IPS-18c (cell line): ENCODE results near the gene CCDC182.

ENCODE experiments used
- H3K4me3 ChIP-seq: 2 replicates; pipeline ENCODE4 v1.7.0; 2013; ENCODE audit warnings: low read depth, mild to moderate bottlenecking, low read length, moderate library complexity; ENCODE audit not compliant: insufficient read depth
- H3K9me3 ChIP-seq: one replicate; pipeline ENCODE4 v1.6.1; 2013; ENCODE audit warnings: mild to moderate bottlenecking, low read length, moderate library complexity; ENCODE audit not compliant: control insufficient read depth, insufficient read depth

The CCDC182 gene

DNA sequence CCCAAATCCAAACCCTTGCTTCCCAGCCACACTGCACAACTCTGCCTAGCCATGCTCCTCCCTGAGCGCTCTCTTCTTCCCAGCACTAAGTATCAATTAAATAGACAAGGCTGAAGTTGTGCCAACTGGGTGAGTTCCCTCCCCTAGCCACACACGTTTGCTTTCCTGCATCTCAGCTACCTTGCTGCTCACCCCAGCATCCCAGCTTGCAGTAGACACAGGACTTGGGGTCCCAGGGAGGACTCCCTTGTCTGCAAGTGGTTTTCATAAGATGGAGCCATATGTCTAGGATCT lies 4.9 kb downstream of the CCDC182 start:
- H3K4me3 ChIP-seq = no peak overlapping the region
- no peaks in the 10 kb centered on the region for H3K9me3 ChIP-seq

DNA sequence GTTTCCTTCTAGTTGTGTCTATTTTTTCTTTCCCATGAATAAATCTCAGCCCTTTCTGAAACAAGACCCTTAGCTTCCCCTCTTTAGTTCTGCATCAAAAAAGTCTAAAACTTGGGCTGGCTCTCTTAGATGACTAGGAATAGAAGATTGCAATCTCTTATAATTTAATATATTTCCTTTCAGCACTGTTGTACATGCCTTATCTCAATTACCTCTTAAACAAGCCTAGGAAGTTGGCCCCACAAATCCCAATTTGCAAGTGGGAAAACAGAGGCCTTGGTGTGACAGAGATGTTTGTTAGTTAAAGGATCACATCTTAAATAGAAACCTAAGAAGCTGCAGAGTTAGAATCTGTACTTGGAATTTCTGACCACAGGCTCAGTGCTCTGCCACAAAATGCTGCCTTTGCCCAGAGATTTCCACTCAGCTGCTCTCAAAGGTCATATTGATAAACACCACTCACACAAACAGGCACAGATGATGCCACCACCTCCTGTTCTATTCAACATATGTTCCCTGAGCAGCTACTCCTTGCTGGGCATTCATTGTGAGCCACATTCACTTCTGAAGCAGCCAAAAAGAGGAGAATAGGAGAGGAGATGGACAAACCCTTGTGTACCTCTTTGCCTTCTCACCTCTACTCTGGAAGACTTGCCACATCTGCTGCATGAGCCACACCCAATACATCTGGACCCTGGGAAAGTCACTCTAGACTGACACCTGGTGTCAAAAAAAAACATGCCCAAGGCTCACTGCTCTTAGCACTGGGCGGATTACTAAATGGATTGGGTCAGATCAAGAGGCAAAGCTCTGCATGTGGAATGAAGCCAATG lies 5.5 kb downstream of the CCDC182 start:
- H3K4me3 ChIP-seq = no peak overlapping the region
- no peaks in the 10 kb centered on the region for H3K9me3 ChIP-seq

DNA sequence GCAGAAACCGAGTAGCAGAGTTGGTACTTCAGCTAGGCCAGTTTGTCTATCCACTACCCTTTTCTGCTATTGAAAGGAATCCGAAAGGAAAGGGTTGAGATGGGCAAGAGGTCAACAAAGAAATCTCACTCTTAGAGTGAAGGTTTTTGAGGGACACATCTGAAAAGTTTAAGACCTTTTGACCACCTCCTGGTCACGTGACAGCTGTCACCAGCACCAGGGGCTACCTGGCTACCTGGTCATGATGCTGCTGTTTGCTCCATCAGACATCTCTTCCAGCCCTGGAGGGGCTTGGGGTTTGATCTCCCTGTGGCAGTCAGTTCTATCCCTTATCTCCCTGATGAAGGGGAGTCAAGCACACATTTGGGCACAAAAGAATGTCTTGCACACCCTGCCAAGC lies 7.6 kb downstream of the CCDC182 start:
- no peaks in the 10 kb centered on the region for H3K9me3 ChIP-seq
- no peak overlapping the region for H3K4me3 ChIP-seq

DNA sequence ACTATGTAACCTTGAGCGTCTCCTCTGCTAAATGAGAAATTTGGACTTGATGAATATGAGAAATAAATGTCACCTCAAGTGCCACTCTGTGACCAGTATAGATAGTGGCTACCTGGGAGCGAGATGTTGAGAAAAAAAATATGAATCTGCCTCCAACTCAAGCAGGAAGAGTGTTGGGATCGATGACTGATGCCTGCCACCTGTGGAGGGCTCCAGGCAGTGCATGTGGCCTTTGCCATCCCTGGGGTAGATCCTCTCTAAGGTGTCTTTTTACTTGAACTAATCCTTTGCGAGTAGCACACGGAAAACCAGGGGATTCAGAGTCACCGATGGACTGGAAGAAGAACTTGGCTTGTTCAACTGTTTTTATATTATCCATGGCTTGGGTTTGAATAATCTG lies 9.4 kb downstream of the CCDC182 start:
- no peak overlapping the region for H3K4me3 ChIP-seq

DNA sequence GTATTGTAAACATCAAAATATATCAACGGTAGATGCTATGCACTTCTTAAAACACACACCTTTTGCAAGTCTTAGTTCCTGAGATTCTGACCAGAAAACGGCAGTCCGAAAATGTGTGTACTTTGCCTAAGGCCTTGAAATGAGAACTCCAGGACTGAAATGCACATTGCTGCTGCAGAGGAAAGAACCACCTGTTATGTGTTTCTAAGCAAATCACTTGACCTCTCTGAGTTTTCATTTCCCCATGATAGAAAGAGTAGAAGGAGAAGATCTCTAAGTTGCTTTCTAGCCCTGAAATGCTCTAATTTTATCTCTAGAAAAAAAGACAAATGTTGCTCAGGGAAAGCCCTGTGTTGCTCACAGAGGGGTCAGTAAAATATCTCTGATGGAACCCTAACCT lies 9.9 kb downstream of the CCDC182 start:
- Histone ChIP-seq H3K4me3 (no peak overlapping the region), H3K9me3 (no peaks in the 10 kb centered on the region)

More for the DNA sequence above, 9.4 kb downstream of the CCDC182 start:
- no peaks in the 10 kb centered on the region for H3K9me3 ChIP-seq

DNA sequence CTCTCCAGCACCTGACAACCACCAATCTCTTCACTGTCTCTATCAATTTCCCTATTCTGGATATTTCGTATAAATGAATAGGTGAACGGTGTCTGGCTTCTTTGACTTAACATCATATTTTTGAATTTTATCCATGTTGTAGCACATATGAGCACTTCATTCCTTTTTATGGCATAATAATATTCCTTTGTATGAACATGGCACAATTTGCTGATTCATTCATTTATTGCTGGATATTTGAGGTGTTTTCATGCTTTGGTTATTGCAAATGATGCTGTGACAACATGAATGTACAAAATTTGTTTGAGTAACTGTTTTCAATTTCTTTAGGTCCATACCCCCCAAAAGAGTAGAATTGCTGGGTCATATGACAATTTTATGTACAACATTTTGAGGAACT lies 12.0 kb downstream of the CCDC182 start:
- H3K4me3 ChIP-seq = no peak overlapping the region
- H3K9me3 ChIP-seq = no peaks in the 10 kb centered on the region

DNA sequence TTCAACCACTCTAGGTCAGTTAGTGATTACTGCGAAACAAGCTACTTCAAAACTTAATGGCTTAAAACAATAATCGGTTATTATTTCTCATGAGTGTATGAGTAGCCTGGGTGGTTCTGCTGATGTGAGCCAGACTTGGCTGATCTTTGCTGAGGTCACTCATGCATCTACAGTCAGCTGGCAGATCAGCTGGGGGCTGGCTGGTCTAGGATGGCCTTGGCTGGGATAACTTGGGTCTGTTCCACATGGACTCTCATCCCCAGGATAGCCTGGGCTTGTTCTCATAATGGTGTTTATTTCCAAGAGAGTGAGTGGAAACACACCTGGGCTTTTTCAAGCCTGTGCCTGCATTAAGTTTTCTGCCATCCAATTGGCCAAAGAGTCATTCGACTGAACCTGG lies 13.0 kb downstream of the CCDC182 start:
- Histone ChIP-seq H3K9me3 (no peaks in the 10 kb centered on the region), H3K4me3 (no peak overlapping the region)

DNA sequence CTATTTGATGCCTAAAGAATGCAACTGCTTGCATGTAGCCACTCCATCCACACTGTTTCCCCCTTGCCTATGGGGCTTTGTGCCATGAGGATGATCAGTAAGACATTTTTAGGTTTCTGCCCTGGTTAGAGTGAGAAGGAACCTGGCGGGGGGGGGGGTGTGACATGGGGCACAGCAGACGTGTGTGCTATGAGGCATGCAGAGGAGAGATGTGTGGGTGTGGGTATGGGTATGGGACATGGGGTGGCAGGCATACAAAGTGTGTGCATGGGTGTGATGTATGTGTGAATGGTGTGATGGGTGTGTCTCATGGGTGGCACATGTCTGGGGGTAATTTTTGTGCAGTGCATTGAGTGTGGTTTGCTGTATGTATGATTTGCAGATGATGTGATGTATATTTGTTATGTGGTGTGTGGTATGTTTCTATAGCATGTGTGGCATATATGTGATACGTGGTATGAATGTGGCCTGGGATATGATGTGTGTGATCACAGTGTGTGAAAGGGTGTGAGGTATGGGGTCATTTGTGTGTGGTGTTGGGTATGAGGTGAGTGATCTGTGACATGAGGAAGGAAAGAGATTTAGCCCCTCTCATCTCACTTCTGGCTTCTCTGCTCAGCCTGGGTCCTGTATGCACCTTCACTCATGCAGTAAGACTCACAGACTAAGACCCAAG lies 14.9 kb downstream of the CCDC182 start:
- no peaks in the 10 kb centered on the region for H3K9me3 ChIP-seq
- no peak overlapping the region for H3K4me3 ChIP-seq

DNA sequence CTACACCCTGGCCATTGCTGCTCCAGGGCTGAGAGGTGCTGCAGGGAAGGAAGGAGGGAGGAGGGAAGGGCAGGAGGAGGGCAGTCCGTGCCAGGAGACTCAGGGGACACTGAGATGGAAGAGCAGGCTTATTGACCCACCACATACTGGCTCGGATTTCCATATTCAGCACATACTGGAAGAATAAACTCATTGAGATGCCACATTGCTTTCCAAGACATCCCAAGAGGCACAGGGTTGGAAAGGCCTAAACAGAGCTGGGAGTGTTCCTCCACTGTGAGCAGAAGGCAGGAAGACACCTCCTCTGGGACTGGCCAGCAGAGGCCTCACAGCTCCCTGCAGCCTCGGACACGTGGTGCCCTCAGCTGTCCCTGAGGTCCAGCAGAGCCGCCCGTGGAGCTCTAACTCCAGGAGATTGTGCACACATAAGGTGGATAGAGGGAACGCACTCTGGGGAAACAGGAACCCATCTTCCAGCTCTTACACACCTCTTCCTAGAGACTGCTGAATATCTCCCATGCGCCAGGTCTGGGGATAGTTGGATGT lies 17.4 kb downstream of the CCDC182 start:
- H3K4me3 ChIP-seq = no peak overlapping the region
- no peaks in the 10 kb centered on the region for H3K9me3 ChIP-seq

DNA sequence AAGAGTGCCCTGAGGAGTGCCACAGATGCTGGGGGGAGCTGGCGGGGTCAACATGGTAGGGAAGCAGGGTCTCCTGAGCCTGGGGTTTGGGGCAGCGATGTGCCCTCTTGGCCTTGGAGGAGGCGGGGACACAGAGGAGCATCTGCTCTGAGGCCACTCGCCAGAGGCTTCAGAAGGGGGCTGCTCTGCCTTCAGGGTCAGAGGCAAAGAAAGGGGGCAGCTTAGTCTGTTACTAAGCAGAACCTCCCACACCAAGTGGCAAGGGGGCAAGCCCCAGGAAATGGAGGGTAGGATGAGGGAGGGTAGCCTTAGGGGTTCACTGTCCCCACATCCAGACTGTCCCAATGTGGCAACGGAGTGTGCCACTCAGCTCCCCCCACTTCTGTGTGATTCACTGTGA lies 18.3 kb downstream of the CCDC182 start:
- Histone ChIP-seq H3K4me3 (no peak overlapping the region), H3K9me3 (no peaks in the 10 kb centered on the region)

DNA sequence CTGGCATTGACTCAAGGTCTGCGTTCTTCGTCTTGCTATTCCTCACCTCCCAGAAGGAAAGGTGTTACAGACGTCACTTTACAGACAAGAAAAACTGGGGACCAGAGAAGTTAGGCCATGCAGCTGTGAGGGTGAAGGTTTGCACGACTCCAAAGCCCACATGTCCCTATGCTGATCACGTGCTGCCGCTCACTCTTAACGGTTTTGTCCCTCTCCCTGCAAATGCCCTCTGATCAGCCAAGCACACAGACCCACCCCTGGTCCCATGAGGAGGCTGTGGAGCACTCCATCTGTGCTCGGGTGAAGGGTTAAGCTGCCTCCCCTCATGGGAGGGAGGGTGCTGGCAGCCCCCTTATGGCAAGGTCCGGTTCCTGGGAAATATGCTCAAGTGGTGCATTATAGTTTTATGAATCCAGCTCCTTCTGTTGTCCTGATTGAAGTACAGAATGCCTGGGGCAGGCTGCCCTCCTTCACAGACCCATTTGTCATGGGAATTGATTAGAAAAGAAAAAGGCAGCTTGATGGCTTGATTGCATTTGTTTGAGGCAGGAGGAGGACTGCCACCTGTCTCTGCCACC lies 18.8 kb downstream of the CCDC182 start:
- Histone ChIP-seq H3K4me3 (no peak overlapping the region), H3K9me3 (no peaks in the 10 kb centered on the region)

DNA sequence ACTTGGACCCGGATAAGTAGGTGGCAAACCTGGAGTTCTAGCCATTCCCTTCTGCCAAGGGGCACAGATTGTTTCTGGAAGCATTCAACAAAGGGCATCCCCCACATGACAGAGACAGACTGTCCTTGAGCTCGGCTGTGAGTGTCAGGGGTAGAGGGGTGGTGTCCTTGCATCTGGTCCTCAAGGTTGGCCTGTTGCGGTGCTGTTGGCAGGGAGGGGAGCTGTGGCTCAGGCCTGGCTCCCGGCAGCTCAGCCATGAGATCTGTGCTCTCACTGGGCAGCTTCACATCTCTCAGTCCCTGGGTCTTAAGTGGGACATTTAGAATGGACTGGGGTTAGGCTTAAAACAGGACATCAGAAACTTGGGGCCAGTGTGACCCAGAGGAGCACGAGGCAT lies 20.4 kb downstream of the CCDC182 start:
- Histone ChIP-seq H3K9me3 (no peaks in the 10 kb centered on the region), H3K4me3 (no peak overlapping the region)

DNA sequence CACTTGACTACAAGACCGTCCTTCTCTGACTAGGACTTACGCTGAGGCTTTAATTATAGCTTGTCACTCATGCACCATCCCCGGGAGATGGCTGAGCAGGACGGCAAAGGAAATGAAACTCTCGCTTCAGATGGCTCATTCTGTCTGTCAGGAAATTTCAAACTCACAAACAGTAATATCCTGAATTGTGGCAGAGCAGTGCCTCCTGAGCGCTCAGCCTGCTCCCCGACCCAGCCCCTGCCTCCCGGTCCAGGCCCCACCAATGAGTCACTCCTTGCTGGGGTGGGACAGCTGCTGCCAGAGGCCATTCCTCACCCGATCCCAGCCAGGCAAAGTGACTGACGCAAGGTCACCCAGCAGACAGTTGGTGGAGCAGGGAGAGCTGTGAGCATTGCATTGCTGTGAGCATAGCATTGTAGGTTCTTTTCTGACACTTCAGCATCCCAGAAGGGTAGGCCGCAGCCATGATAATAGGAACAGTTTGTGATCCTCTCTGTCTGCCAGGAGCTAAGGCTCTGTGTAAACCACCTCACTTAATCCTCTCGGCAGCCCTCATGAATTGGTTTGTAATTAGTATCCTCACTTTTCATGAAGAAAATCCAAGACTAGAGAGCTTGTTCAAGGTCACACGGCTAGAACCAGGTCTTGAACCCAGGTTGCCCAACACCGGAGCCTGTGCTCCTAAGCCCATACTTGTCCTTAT lies 20.9 kb downstream of the CCDC182 start:
- no peak overlapping the region for H3K4me3 ChIP-seq
- H3K9me3 ChIP-seq = no peaks in the 10 kb centered on the region

DNA sequence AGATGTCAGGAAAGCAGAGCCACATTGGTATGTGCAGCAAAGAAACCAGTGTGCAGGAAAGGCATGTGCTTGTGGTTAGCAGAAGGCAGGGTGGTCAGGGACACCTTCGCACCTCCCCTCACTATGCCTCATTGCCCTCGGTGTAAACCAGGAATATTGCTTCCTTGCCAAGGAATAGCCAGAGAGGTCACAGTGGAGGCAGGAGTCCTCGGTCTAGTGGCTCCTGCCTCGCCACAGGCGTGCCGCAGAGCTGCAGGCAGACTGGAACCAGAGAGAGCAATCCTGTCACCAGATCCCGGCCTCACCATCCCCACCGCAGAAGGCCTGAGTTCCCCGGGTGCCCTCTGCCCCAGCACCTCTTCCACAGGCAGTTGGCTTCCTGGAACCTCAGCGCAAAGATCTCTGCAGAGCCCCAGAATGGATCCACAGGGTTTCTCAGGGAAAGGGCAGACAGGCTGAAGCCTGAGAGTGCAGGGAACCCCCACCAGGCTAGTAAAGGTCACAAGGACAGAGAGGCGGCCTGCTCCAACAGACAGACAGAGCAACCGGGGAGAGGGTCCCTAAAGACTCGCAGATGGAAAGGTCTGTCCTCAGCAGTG lies 21.6 kb downstream of the CCDC182 start:
- Histone ChIP-seq H3K4me3 (no peak overlapping the region), H3K9me3 (no peaks in the 10 kb centered on the region)

DNA sequence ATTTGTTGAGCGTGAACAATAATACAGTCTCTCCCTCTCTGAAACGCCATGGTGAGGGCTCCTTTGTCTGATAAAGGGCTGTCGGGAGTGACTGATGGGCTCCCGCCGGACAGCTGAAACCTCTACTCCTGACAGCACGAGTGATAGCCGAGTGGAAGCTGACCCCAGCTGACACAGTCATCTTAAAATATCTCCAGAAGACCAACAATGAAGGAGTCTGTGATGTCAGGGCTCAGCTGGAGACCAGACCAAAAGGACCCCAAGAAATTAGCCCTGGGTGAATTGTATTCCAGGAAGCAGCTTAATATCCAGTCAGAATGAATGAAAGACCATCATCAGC lies 22.4 kb downstream of the CCDC182 start:
- Histone ChIP-seq H3K9me3 (no peaks in the 10 kb centered on the region), H3K4me3 (no peak overlapping the region)

DNA sequence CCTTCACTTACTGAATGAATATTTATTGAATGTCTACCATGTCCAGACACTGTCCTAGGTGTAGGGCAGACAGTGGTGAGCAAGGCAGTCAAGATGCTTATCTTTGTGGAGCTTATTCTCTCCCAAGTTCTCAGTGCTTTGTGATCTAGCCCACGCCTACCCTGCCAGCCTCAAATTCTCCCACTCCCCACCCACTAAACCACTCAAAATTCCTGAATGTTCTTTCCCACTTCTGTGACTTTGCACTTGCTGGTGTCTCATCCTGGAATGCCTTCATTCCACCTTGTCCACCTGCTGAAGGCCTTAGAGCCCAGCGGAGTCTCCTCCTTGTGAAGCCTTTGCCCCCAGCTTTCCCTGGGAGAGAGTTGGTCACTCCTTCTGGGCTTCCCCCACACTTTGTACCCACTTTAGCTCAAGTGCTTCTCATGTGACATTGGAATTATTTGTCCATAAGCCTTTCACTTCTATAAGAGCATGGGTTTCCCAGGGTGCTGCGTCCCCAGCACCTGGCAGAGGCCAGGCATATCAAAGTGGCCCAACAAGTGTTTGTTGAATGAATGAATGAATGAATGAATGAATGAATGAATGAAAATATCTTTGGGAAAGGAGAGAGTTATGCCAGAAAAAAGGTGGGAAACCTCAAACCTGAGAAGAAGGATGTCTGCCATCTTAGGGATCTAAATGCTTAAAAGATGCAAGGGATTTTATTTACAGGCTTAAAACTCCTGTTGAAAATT lies 23.0 kb downstream of the CCDC182 start:
- H3K4me3 ChIP-seq = no peak overlapping the region

More for the DNA sequence above, 23.0 kb downstream of the CCDC182 start:
- H3K9me3 ChIP-seq = no peaks in the 10 kb centered on the region
